Pancreas (tissue), 10 donors: ENCODE results near the gene PITPNM1. TPM values are rescaled to one million over a fixed set of nuclear protein-coding genes. Genes with fewer than 3 reads are reported as not detected.

Source experiments
- ATAC-seq, 4 donors: fragments of 200-7000 bp; cut with Tn5 transposase; one replicate each; pipeline versions ENCODE4 v1.8.0 to v1.9.1; 2020; ENCODE audit warnings: mild to moderate bottlenecking in 4 of 4, moderate library complexity in 4 of 4
- DNase-seq, 6 donors: peaks; one replicate each; pipeline ENCODE4 v3.0.0-alpha.2; 2020
- FAIRE-seq: peaks from 2 replicates; lab custom pipeline; 2012; peaks lifted over from hg19 to GRCh38; lab: Jason Lieb, UNC
- H3K27ac ChIP-seq, 4 donors: fragments of 200-600 bp; sonication (generic); 1 replicate in 3 of 4; 2 replicates in 1 of 4; pipeline versions ENCODE4 v1.5.0 to v1.8.0; 2020
- H3K27me3 ChIP-seq, 4 donors: fragments of 200-600 bp; one replicate each; pipeline ENCODE4 v1.8.0; 2021
- H3K36me3 ChIP-seq, 3 donors: fragments of 200-600 bp; sonication (generic) in 1 of 3; one replicate each; pipeline versions ENCODE4 v1.5.0 to v1.8.0; 2020 to 2021
- H3K4me1 ChIP-seq, 3 donors: fragments of 200-600 bp; one replicate each; pipeline ENCODE4 v1.8.0; 2021
- H3K4me3 ChIP-seq, 4 donors: fragments of 200-600 bp; sonication (generic) in 2 of 4; one replicate each; pipeline versions ENCODE4 v1.5.0 to v1.8.0; 2020 to 2021
- H3K9me3 ChIP-seq, 4 donors: fragments of 200-600 bp; one replicate each; pipeline ENCODE4 v1.8.0; 2021
- CTCF ChIP-seq, 4 donors: fragments of 200-600 bp; sonication (generic) in 3 of 4; IDR thresholded peaks; one replicate each; pipeline versions ENCODE4 v1.5.0 to v1.8.0; 2021; ENCODE audit warnings: antibody characterized with exemption in 4 of 4
- WGBS, 2 donors: extraction: QIAGEN DNeasy Blood & Tissue Kit; methylation state at CpG; one replicate each; pipeline ENCODE4 v1.1.7; 2013; 5-methylcytosine and 5-hydroxymethylcytosine counted together
- intact Hi-C, 3 donors: fragments of 100-400 bp; cut with DNase I; formaldehyde crosslinking; loops; one replicate each; pipeline versions ENCODE4 v1.11.1 to v1.14.2; 2022
- polyA plus RNA-seq, 2 donors: library from polyadenylated mRNA; stranded (reverse); fragments of 200-250 nt; gene quantifications; one replicate each; pipeline ENCODE4 v1.2.3, GENCODE V29; 2013
- total RNA-seq, 6 donors: library from RNA; stranded (reverse); fragmentation: NEBNext Ultra II Directional in 4 of 6; extraction: Animal tissue kit (Norgen Biotek cat#: 25700) in 4 of 6; gene quantifications; one replicate each; pipeline versions ENCODE4 v1.2.1 to v1.2.4, GENCODE V29; 2021 to 2023
- donor health status: healthy with polysubstance abuse.
- donor health status: DM: no; HTN: no; CAD: no; lungs with moderate emphysema.
- donor health status: DM: no; HTN: no; CAD: no.
- donor health status: control.
- donor health status: control.
- donor health status: Bipolar disorder and iron deficiency.
- donor health status: DM: yes; HTN: yes; CAD: no.
- donor health status: DM: no; HTN: no; CAD: no.
- donor health status: DM: no; HTN: no; CAD: no.
- donor health status: DM: yes; HTN: yes; CAD: no.

PITPNM1 gene
- total and polyA plus RNA-seq, 8 donors, result 10.2 to 35.7 (median 24.3) TPM

DNA sequence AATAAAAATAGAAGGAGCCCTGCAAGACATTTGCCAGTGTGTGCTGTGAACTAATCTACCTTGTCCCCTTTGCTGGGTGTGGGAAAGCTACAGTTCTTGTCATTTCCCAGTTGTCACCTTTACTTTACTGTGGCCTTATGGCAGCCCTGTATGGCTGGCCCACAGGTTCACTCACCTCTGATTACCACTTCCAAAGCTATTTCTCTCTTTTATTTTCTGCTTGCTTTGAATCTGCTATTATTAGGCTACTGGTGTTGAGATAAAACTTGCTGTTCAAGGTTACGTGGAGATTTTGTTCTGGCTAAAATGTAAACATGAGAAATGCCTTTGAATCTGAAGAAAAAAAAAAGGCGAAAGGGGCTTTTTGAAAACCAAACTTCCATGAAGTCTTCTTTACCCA lies 27.7 kb upstream of the PITPNM1 start:
- intact Hi-C loops, result no loop called here
- no peak for FAIRE-seq
- TF ChIP-seq CTCF (IDR thresholded peaks at IDR 0.05), result no peak
- 29 to 35% methylated on average over 2 of the region's 2 CpGs for WGBS, 2 donors
- H3K4me1 ChIP-seq, result peaks cover 0 to 12% (median 8%) of the 10 kb centered on the region in 3 donors
- no peak for DNase-seq
- no peaks in the 10 kb centered on the region for H3K27me3 ChIP-seq
- no peaks in the 10 kb centered on the region for H3K36me3 ChIP-seq
- peaks cover 0 to 5% (median 0%) of the 10 kb centered on the region in 4 donors for H3K9me3 ChIP-seq
- peak overlapping the region; percentile 10 to 64 (median 30) for H3K27ac ChIP-seq
- peak; percentile 39 to 84 (median 56) for ATAC-seq
- no peak overlapping the region for H3K4me3 ChIP-seq

- H3K9me3 ChIP-seq, result peaks cover 0 to 5% (median 0%) of the 10 kb centered on the region in 4 donors
- WGBS, 2 donors, result 92 to 97% methylated on average over 5 of the region's 5 CpGs
- intact Hi-C loops, result no loop called here
- H3K4me3 ChIP-seq, result no peak overlapping the region
- peaks cover 4 to 11% (median 5%) of the 10 kb centered on the region in 3 donors for H3K4me1 ChIP-seq
- ATAC-seq, result no peak
- DNase-seq, result no peak
- H3K27me3 ChIP-seq, result no peaks in the 10 kb centered on the region
- no peak for FAIRE-seq
- TF ChIP-seq CTCF (IDR thresholded peaks at IDR 0.05), result no peak
- H3K36me3 ChIP-seq, result no peaks in the 10 kb centered on the region
- H3K27ac ChIP-seq, result no peak overlapping the region
These were observed 25.1 kb upstream of the PITPNM1 start for GRCh38 chr11:67530282-67530592.

- TF ChIP-seq CTCF (IDR thresholded peaks at IDR 0.05), result no peak
- intact Hi-C loops, result no loop called here
- Histone ChIP-seq H3K27me3 (no peaks in the 10 kb centered on the region), H3K27ac (no peak overlapping the region), H3K4me1 (peaks cover 1 to 9% (median 5%) of the 10 kb centered on the region in 3 donors), H3K36me3 (no peaks in the 10 kb centered on the region), H3K9me3 (no peaks in the 10 kb centered on the region), H3K4me3 (no peak overlapping the region)
- FAIRE-seq, result no peak
- DNase-seq, result no peak
- no peak for ATAC-seq
- 93 to 97% methylated on average over 4 of the region's 4 CpGs for WGBS, 2 donors
These were observed 23.2 kb upstream of the PITPNM1 start for GRCh38 chr11:67528376-67528775.

DNA sequence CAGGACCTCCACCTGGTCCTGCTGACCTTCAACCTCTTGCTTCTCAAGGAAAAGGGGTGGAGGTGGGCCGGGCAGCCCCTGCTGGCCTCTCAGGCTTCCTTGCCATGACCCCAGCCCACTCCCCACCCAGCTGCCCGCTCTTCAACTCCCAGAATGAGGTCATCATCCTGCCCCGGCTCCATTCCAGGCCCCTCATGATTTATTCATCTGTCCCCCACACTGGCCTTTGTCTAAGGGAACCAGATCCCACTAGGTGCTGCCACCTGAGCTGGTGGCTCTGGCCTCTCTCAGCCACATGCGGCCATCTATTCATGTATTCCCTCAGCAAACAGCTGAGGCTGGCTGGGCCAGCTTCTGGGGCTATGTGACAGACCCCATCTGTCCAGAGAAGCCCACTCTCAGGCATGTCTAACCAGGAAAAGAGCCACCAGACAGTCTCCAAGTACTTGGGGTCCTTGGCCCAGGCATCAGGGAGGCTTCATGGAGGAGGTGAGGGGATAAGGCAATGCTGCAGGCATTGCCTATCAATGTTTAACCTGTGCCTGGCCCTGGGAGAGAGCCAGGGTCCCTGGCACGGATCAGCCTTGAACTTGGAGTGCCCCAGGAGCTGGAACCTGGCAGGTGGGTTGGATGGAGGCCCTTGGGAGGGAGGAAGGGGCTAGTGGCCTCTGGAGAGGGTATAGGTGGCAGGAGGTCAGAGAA lies 20.3 kb upstream of the PITPNM1 start:
- H3K36me3 ChIP-seq, result no peaks in the 10 kb centered on the region
- no peaks in the 10 kb centered on the region for H3K9me3 ChIP-seq
- intact Hi-C loops, result no loop called here
- ATAC-seq, result peak; percentile 26 to 67 (median 46)
- H3K27me3 ChIP-seq, result no peaks in the 10 kb centered on the region
- no peak for TF ChIP-seq CTCF (IDR thresholded peaks at IDR 0.05)
- DNase-seq, result no peak
- no peak for FAIRE-seq
- no peak overlapping the region for H3K4me3 ChIP-seq
- no peak overlapping the region for H3K27ac ChIP-seq
- WGBS, 2 donors, result 61 to 70% methylated on average over 5 of the region's 5 CpGs
- H3K4me1 ChIP-seq, result peaks cover 0 to 5% (median 3%) of the 10 kb centered on the region in 3 donors

DNA sequence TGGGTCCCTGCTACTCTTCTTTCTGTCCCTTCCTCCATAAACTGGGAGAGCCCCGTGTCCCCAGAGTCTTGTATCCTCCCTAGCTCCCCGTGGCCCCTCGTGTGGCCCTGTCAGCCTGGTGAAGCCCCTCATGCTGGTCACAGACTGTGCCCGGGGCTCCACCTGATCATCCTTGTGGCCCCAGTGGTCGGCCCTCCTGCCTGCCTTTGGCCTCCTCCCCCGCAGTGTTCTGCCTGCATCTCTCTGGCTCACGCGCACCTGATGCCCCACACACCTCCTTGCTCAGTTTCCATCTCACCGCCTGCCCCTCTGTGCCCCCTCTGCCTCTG lies 19.3 kb upstream of the PITPNM1 start:
- H3K9me3 ChIP-seq, result no peaks in the 10 kb centered on the region
- WGBS, 2 donors, result 89 to 96% methylated on average over 8 to 9 of the region's 9 CpGs
- intact Hi-C loops, result no loop called here
- H3K36me3 ChIP-seq, result no peaks in the 10 kb centered on the region
- ATAC-seq, result no peak
- no peak for TF ChIP-seq CTCF (IDR thresholded peaks at IDR 0.05)
- no peak for FAIRE-seq
- H3K27me3 ChIP-seq, result no peaks in the 10 kb centered on the region
- no peak overlapping the region for H3K4me3 ChIP-seq
- peaks cover 0 to 5% (median 3%) of the 10 kb centered on the region in 3 donors for H3K4me1 ChIP-seq
- DNase-seq, result no peak
- no peak overlapping the region for H3K27ac ChIP-seq
